ENCODE measurements around the gene GIGYF2.

Gene GIGYF2

DNA sequence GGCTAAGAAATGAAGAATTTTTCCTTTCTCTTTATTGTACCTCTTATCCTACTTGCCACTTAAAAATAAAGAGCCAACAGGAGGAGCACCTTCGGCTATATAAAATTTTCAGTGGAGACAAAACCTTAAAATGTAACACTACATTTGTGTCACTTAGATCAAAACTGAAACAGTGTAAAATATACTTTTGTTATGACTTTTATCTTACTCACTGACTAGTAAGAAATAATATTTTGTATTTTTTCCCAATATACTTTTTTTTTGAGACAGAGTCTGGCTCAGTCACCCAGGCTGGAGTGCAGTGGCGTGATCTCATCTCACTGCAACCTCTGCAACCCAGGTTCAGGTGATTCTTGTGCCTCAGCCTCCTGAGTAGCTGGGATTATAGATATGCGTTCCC, 50.9 kb downstream of the GIGYF2 start:
- DNase-seq (ENCODE audit: low read depth in 1 of 2, low spot score in 1 of 2) = no peak

DNA sequence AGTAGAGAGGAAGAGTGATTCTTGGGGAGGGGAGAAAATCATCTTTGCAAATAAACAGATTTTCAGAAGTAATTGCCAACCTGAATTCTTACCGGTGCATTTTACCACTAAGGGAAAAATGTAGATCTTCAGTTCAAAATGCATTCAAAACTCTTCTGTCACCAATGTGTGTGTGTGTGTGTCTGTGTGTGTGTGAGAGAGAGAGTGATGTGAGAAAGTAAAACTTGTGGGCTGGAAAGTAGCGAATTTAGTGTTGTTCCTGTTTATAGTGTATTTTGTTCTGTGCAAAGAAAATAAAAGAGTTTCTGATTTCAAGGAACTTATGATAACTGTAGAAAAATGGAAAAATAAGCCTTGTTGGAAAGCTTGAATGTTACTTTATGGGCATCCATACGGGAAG, 52.2 kb downstream of the GIGYF2 start:
- no peak for DNase-seq (ENCODE audit: low read depth in 1 of 2, low spot score in 1 of 2)

DNA sequence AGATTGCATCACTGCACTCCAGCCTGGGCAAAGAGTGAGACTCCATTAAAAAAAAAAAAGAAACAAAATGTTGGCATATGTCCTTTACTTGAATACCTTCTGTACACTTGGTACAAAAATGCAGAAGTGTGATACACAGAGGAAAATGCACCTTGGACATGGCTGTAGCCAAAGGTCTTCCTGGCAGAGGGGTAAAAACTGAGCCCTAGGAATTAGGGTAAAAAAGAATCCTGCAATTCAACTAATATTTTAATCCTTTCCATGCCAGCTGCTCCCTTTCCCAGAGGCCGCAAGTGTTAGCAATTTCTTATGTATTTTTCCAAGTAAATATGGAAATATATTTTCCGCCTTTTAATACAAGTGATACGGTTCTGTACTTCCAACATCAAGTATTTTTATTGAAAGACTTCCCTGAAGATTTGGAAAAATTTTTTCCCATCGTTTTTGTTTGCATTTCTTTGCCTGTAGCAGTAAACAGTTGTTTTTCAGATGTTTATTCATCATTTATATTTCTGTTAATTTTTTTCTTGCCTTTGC, 53.1 kb downstream of the GIGYF2 start:
- no peak for DNase-seq (ENCODE audit: low read depth in 1 of 2, low spot score in 1 of 2)

DNA sequence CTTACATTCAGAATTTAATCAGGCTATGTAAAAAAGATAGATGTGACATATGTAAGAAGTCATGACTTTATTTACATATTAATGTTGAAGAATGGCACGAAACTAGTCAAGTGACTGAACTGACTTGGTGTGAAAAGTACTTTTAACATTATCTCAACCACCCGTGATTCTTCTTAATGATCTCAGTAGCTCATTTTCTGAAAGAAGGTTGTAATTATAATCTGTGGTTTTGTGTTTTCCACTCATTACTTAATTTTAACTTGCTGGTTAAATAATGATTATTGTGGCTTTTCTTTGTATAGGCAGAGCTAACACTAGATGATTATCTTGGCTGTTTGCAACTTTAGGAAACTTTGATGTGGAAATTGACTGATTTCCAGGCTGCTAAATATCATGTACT, 60.8 kb downstream of the GIGYF2 start:
- no peak for DNase-seq (ENCODE audit: low read depth in 1 of 2, low spot score in 1 of 2)

DNA sequence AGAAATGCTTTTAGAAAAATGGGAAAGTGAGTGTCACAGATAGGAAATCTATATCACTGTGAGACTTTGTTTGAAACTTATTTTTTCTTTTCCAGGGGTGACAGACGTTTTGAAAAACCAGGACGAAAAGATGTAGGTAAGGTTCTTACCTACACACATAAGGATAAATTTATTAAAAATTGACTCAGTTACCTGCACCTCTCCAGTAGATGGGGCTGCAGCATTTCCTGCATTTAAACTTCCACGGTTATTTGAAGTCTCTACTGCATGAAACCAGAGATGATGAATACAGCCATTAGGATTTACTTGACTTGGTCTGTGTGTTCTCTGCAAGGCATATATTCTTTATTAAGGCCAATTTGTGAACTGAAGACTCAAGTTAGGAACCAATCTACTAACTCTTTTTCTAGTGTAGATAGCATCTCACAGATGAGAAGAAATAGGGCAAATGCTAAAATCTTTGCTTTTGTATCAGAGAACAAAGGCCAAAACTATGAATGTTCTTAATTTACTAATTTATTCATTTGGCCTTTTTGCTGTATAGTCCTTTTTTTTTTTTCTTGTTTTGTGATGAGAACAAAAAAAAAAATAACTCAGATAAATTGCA, 64.3 kb downstream of the GIGYF2 start:
- DNase-seq (ENCODE audit: low read depth in 1 of 2, low spot score in 1 of 2) = peak in 1 of 2 donors; percentile 9

DNA sequence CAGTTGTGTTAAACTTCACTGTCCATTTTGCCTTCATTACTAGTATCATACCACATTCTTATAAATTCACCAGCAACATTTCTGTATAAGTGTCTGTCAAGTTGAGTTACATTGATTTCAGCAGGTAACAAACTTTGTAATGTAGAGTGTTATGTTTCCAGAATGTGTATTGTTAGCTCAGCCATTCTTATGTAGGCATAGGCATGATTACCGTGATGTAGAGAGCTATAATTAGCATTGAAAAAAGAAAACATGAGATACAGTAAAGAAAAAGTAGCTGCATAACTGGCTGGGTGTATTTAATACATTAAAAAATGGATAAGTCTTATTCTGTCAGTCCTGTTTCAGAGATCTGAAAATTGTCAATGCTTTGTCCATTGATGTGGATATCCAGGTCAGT, 70.7 kb downstream of the GIGYF2 start:
- DNase-seq (ENCODE audit: low read depth in 1 of 2, low spot score in 1 of 2) = no peak

GRCh38 chr2:232770207-232770606, 73.1 kb downstream of the GIGYF2 start:
- no peak for DNase-seq (ENCODE audit: low read depth in 1 of 2, low spot score in 1 of 2)

- no peak for DNase-seq (ENCODE audit: low read depth in 1 of 2, low spot score in 1 of 2)
Observed at GRCh38 chr2:232771870-232772269, 74.7 kb downstream of the GIGYF2 start.

DNA sequence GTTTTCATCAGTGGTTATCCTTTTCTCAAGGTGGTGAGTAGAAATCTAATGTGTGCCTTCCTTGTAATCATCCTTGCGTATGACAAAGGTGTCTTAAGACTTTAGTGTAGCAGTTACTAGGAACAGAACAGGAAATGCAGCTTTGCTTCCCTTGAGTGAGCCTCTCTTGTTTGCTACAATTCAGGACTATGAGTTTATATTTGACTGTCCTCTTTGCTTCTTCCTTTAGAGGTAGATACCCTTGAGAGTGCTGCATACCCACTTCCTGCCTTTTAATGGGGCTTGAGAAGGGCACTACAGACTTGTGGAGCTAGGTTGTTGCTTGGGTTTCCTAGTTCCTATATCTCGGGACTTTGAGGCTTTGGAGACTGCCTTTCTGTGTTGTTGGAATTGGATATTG, 75.4 kb downstream of the GIGYF2 start:
- no peak for DNase-seq (ENCODE audit: low read depth in 1 of 2, low spot score in 1 of 2)

DNA sequence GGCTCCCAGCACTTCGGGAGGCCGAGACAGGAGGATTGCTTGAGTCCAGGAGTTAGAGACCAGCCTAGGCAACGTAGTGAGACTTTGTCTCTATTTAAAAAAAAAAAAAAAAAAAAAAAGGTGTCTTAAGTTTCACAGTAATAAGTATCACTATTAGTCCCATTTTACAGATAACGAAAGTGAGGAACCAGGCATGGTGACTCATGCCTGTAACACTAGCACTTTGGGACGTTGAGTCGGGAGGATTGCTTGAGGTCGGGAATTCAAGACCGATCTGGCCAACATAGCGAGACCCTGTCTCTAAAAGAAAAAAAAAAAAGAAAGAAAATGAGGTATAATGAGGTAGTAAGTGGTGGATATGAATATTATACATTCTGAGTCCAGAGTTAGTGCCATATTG, 76.7 kb downstream of the GIGYF2 start:
- no peak for DNase-seq (ENCODE audit: low read depth in 1 of 2, low spot score in 1 of 2)

GRCh38 chr2:232776435-232776834, 79.3 kb downstream of the GIGYF2 start, which contains the start of gene KCNJ13:
Gene KCNJ13, minus strand, starts transcription at chr2:232776565. Its CDS starts 5,203 bp downstream, at chr2:232771362.
- no peak for DNase-seq (ENCODE audit: low read depth in 1 of 2, low spot score in 1 of 2)

DNA sequence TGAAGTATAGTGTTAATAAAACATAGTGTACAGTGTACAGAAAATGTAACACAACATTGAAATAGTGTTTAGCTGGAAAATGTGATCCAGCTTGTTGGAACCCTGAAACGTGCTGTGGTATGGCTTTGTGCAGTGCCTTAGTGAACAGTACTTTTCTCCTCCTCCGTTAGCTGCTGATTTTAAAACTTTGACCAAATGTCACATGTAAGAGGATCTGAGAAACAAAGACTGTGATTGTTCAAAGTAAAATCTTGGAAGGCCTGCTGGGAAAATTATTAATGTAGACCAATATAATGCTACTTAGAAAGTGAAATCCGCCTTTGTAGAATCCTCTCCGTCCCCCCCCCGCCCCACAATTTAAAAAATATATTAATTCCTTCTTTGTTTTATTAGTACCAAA, 80.1 kb downstream of the GIGYF2 start:
- no peak for DNase-seq (ENCODE audit: low read depth in 1 of 2, low spot score in 1 of 2)

DNA sequence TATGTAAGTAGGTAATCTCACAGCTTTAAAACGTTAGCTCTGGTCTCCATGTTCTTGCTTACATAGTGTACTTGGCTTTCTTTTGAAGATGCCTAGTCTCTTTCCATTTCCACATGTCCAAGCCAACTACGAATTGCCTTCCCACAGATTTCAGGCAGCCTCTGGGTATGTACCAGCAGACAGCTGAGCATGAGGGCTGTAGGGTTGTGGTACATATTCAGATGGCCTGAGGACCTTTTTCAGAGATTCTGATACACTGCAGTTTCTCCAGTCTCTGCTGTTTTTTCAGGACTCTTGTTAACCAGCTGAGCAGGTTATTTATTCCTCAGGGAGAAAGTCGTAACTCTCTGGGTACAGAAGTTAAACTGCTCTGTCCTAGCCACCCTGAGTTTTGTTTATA, 82.3 kb downstream of the GIGYF2 start:
- no peak for DNase-seq (ENCODE audit: low read depth in 1 of 2, low spot score in 1 of 2)

DNA sequence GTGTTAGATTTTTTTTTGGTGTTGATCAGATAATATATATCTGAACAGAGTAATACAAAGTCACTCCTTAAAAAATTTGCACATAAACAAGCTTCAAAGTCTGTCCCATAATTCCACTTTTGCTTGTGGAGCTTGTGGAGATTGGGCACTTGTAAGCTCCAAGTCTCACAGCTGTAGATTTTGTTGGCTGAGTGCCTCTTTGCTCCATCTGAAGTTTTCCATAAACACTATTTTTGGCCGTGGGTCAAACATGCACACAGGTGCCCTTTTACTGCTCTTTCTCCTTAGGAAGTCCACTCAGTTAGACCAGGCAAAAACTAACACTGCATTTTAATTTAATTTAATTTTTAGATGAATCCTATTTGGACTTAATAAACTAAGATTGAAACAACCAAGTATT, 82.8 kb downstream of the GIGYF2 start:
- DNase-seq (ENCODE audit: low read depth in 1 of 2, low spot score in 1 of 2) = no peak

- DNase-seq (ENCODE audit: low read depth in 1 of 2, low spot score in 1 of 2) = no peak
Observed at GRCh38 chr2:232781765-232782164, 84.6 kb downstream of the GIGYF2 start.

GRCh38 chr2:232783278-232783677, 86.1 kb downstream of the GIGYF2 start:
- no peak for DNase-seq (ENCODE audit: low read depth in 1 of 2, low spot score in 1 of 2)

GRCh38 chr2:232787806-232788205, 90.7 kb downstream of the GIGYF2 start:
- DNase-seq (ENCODE audit: low read depth in 1 of 2, low spot score in 1 of 2) = no peak

GRCh38 chr2:232789082-232789481, 92.0 kb downstream of the GIGYF2 start:
- DNase-seq (ENCODE audit: low read depth in 1 of 2, low spot score in 1 of 2) = no peak

DNA sequence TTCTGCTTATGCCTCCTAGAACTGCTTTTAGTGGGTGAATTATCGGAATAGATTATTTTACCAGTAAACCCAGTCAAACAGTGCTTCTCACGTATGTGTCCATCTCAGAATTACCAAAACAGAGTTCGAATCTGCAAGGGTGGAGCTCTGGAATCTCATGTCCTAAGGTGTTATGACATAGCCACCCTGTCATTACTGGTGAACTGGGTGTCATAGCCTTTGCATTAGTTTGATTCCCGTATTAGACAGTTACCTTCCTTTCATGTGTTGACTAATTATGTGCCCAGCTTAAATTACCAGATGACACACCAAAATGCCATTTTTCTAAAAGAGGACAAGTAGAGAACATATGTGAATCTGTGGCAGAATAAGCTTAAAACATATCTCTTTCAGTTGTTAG, 94.4 kb downstream of the GIGYF2 start:
- no peak for DNase-seq (ENCODE audit: low read depth in 1 of 2, low spot score in 1 of 2)

- no peak for DNase-seq (ENCODE audit: low read depth in 1 of 2, low spot score in 1 of 2)
Observed at GRCh38 chr2:232793271-232793670, 96.1 kb downstream of the GIGYF2 start.

GRCh38 chr2:232794981-232795380, 97.8 kb downstream of the GIGYF2 start:
- DNase-seq (ENCODE audit: low read depth in 1 of 2, low spot score in 1 of 2) = no peak

- no peak for DNase-seq (ENCODE audit: low read depth in 1 of 2, low spot score in 1 of 2)
Observed at GRCh38 chr2:232795920-232796319, 98.8 kb downstream of the GIGYF2 start.

DNA sequence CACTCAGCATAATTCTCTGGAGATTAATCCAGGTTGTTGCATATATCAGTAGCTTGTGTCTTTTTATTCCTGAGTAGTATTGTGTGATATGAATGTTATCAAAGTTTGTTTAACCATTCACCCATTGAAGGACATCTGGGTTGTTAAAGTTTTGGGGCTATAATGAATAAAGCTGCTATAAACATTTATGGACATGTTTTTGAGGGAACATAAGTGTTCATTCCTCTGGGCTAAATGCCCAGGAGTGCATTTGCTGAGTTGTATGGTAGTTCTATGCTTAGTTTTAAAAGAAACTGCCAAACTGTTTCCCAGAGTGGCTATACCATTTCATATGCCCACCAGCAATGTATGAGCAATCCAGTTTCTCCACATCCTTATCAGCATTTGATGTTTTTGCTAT, 101.1 kb downstream of the GIGYF2 start:
- no peak for DNase-seq (ENCODE audit: low read depth in 1 of 2, low spot score in 1 of 2)

All from activated T-helper 1 cell treated with anti-CD3 and anti-CD28 coated beads, Interleukin-2, amount 50 U/mL, for 16 hours (primary cell).